Osteoblast (primary cell): ENCODE results near the gene TCOF1. TPM values are rescaled to one million over a fixed set of nuclear protein-coding genes. Genes with fewer than 3 reads are reported as not detected.

ENCODE experiments used
- DNase-seq: peaks from one replicate; pipeline ENCODE4 v3.0.0; 2011; ENCODE audit warnings: low spot score, mixed read lengths; ENCODE audit not compliant: insufficient read length; ENCODE audit errors: missing footprints
- H2AFZ ChIP-seq: 2 replicates; pipeline ENCODE4 v1.6.0; 2011; ENCODE audit warnings: mild to moderate bottlenecking, low read length
- H3K27ac ChIP-seq: 2 replicates; pipeline ENCODE4 v1.5.1; 2011; ENCODE audit warnings: mild to moderate bottlenecking, low read depth, low read length, moderate library complexity
- H3K27me3 ChIP-seq: 2 replicates; pipeline ENCODE4 v1.6.0; 2012; ENCODE audit warnings: mild to moderate bottlenecking, control low read depth, inconsistent platforms, low read length, moderate library complexity; ENCODE audit not compliant: insufficient read depth
- H3K36me3 ChIP-seq: 2 replicates; pipeline ENCODE4 v1.5.1; 2011; ENCODE audit warnings: mild to moderate bottlenecking, low read length, control low read depth, moderate library complexity; ENCODE audit not compliant: insufficient read depth
- H3K4me1 ChIP-seq: 2 replicates; pipeline ENCODE4 v1.5.1; 2011; ENCODE audit warnings: mild to moderate bottlenecking, low read length, control low read depth, moderate library complexity; ENCODE audit not compliant: insufficient read depth
- H3K4me2 ChIP-seq: 2 replicates; pipeline ENCODE4 v1.6.0; 2011; ENCODE audit warnings: mild to moderate bottlenecking, low read length; ENCODE audit not compliant: insufficient read depth
- H3K4me3 ChIP-seq: fragments of 200-600 bp; sonication (generic); 3 replicates; pipeline ENCODE4 v1.5.1; 2012; ENCODE audit warnings: mild to moderate bottlenecking, low read length, inconsistent platforms; ENCODE audit not compliant: insufficient read depth
- H3K79me2 ChIP-seq: 2 replicates; pipeline ENCODE4 v1.6.0; 2012; ENCODE audit warnings: mild to moderate bottlenecking, low read length, control low read depth, inconsistent platforms; ENCODE audit not compliant: insufficient read depth
- H3K9me3 ChIP-seq: 2 replicates; pipeline ENCODE4 v1.5.1; 2011; ENCODE audit warnings: low read depth, low read length, control low read depth
- H4K20me1 ChIP-seq: 2 replicates; pipeline ENCODE4 v1.6.0; 2012; ENCODE audit warnings: mild to moderate bottlenecking, low read length, control low read depth; ENCODE audit not compliant: insufficient read depth
- total RNA-seq: library from RNA; depleted of rRNA; stranded (reverse); fragments of >200 nt; gene quantifications from 2 replicates; pipeline ENCODE4 v1.2.3, GENCODE V29; 2012
- TF ChIP-seq, protein P1 (sequence below): IDR thresholded peaks from 2 replicates; pipeline ENCODE4 v1.5.1; 2011; ENCODE audit warnings: mild to moderate bottlenecking, low read depth, low read length, moderate library complexity; ENCODE audit errors: extremely low read depth

The TCOF1 gene
- total RNA-seq, 1 donor = 12.3 TPM

DNA sequence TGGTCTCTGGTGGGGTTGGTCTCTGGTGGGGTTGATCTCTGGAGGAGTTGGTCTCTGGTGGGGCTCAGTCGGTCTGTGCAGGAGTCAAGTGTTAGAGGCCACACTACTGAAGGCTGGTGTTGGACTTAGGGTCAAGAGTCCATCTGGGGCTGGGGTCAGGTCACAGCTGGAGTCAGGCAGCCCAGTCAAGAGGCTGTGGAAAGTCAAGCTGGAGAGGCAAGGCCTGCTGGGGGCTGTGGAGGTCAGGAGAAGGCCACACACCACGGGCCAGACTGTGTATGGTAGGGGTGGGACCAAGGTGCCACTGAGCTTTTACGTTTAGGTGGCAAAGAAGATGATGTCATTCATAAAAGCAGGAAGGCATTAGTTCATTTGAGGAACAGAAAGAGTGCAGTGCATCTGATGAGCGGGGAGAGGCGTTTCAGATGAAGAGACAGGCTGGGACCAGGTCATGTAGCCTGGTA lies 71.9 kb downstream of the TCOF1 start:
- Histone ChIP-seq H3K27ac (no peak overlapping the region), H3K9me3 (no peaks in the 10 kb centered on the region), H4K20me1 (no peaks in the 10 kb centered on the region), H3K4me1 (peaks cover 7% of the 10 kb centered on the region), H3K36me3 (no peaks in the 10 kb centered on the region), H3K4me3 (no peak overlapping the region), H3K79me2 (no peaks in the 10 kb centered on the region), H3K27me3 (no peaks in the 10 kb centered on the region), H3K4me2 (no peak overlapping the region), H2AFZ (no peak overlapping the region)
- DNase-seq = peak; percentile 43
- TF ChIP-seq, protein P1, sequence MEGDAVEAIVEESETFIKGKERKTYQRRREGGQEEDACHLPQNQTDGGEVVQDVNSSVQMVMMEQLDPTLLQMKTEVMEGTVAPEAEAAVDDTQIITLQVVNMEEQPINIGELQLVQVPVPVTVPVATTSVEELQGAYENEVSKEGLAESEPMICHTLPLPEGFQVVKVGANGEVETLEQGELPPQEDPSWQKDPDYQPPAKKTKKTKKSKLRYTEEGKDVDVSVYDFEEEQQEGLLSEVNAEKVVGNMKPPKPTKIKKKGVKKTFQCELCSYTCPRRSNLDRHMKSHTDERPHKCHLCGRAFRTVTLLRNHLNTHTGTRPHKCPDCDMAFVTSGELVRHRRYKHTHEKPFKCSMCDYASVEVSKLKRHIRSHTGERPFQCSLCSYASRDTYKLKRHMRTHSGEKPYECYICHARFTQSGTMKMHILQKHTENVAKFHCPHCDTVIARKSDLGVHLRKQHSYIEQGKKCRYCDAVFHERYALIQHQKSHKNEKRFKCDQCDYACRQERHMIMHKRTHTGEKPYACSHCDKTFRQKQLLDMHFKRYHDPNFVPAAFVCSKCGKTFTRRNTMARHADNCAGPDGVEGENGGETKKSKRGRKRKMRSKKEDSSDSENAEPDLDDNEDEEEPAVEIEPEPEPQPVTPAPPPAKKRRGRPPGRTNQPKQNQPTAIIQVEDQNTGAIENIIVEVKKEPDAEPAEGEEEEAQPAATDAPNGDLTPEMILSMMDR = no peak

DNA sequence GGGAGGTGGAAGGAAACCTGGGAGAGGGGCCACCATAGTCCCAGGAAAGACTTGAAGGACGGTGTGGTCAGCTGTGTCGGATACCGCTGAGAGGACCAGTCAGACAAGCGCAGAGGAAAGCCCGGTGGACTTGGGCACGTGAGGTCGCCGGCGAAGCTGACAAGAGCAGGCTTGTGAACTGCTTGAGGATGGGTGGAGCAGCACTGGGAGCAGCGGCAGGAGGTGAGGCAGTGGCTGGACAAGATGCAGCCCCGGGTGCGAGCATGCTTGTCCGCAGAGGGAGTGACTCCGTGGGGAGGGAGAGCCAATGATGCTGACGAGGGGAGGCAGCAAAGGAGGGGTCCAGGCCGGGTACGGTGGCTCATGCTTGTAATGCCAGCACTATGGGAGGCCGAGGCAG lies 73.6 kb downstream of the TCOF1 start:
- no peak overlapping the region for H2AFZ ChIP-seq
- no peak overlapping the region for H3K27ac ChIP-seq
- H3K36me3 ChIP-seq = no peaks in the 10 kb centered on the region
- TF ChIP-seq, protein P1 = no peak
- no peaks in the 10 kb centered on the region for H3K27me3 ChIP-seq
- H3K4me3 ChIP-seq = no peak overlapping the region
- no peaks in the 10 kb centered on the region for H3K79me2 ChIP-seq
- H3K4me2 ChIP-seq = no peak overlapping the region
- H3K9me3 ChIP-seq = no peaks in the 10 kb centered on the region
- no peaks in the 10 kb centered on the region for H4K20me1 ChIP-seq
- DNase-seq = peak; percentile 36
- peaks cover 7% of the 10 kb centered on the region for H3K4me1 ChIP-seq

DNA sequence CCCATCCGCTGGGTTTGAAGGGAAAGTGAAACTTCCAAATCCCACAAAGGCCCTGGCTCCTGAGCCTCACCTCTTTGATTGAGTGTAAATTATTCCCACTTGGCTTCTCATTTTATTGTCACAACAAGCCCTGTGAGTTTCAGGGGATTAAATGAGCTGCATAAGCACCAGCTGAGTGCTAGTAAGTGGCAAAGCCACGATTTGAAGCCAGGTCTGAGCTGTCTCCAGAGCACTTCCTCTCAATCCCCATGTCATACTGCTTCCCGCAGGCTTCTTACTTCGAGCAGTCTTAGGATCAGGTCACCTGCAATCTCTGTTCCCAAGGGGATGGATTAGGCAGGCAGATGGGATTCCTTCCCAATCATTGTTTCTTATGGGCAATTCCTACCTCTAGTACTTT lies 74.1 kb downstream of the TCOF1 start:
- Histone ChIP-seq H3K4me1 (peaks cover 11% of the 10 kb centered on the region), H3K36me3 (no peaks in the 10 kb centered on the region), H3K79me2 (no peaks in the 10 kb centered on the region), H3K9me3 (no peaks in the 10 kb centered on the region), H4K20me1 (no peaks in the 10 kb centered on the region), H3K4me3 (no peak overlapping the region), H3K27ac (no peak overlapping the region), H3K4me2 (no peak overlapping the region), H2AFZ (peak overlapping the region; percentile 57), H3K27me3 (no peaks in the 10 kb centered on the region)
- TF ChIP-seq, protein P1 = no peak
- peak; percentile 49 for DNase-seq

DNA sequence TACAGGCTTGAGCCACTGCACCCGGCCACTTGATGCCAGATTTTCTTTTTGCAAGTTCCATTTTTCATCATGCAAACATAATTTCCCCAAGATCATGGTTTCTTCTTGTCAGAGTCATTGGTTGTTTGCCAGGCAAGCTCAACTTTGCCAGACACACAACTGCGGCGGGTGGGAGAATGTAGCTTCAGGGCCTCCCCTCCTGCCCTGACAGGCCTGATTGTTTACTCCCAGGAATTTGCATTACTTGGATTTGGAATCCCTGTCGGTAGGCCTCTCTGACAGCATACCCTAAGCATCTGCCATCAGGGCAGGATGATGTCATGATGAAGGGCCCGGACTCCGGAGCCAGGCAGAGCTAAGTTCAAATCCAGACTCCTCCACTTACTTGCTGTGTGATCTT lies 77.0 kb downstream of the TCOF1 start:
- Histone ChIP-seq H4K20me1 (no peaks in the 10 kb centered on the region), H3K9me3 (no peaks in the 10 kb centered on the region), H3K27me3 (no peaks in the 10 kb centered on the region), H3K79me2 (no peaks in the 10 kb centered on the region), H3K4me3 (no peak overlapping the region), H3K36me3 (no peaks in the 10 kb centered on the region), H2AFZ (peak overlapping the region; percentile 53), H3K4me2 (no peak overlapping the region), H3K4me1 (peaks cover 4% of the 10 kb centered on the region), H3K27ac (no peak overlapping the region)
- DNase-seq = no peak
- TF ChIP-seq, protein P1 = no peak
